Hypothalamus (tissue), 51 donors: ENCODE results near the gene MR1.
A peak's percentile ranks its signal among the peaks of the same experiment; 100 is the strongest.

Experiments
- DNase-seq, 51 donors: peaks; one replicate each; lab custom pipeline; 2025; lab: John Stamatoyannopoulos, UW

Gene MR1

DNA sequence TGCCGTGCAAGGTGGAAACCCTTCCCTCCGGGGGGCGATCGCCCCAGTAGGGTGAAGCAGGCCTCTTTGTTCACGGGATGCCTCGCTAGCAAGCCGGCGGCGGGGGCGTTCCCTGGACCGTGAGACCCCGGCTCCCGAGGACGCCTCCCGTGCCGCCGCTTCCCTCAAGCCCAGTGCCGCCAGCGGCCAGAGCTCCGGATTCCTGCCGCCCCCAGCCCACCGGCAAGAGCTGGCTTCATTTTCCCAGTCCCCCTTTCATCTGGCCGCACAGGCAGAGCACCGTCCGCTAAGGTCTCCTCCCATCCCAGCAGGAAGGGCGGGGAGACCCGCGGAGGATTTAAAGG is 71.0 kb downstream of the MR1 start:
- peak in 15 of 51 donors; percentile 21 to 77 (median 50) for DNase-seq

GRCh38 chr1:181105134-181106021 is 71.6 kb downstream of the MR1 start:
- peak; percentile 28 to 95 (median 86) for DNase-seq

DNA sequence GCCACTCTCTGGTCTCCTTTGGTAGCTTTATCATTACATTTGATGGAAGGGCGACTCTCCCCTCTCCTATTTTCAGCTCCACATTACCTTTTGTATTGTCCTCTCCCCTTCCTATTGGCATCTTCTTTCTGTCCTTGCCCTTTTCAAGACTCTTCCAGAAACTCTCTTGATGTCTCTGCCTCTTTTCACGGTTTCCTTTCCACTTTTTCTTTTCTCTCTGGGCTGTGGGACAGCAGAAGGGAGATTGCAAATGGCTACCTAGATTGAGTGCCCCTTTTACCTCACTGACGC is 72.2 kb downstream of the MR1 start:
- no peak for DNase-seq

- DNase-seq, result no peak
These were observed 72.7 kb downstream of the MR1 start for GRCh38 chr1:181106479-181106878.

DNA sequence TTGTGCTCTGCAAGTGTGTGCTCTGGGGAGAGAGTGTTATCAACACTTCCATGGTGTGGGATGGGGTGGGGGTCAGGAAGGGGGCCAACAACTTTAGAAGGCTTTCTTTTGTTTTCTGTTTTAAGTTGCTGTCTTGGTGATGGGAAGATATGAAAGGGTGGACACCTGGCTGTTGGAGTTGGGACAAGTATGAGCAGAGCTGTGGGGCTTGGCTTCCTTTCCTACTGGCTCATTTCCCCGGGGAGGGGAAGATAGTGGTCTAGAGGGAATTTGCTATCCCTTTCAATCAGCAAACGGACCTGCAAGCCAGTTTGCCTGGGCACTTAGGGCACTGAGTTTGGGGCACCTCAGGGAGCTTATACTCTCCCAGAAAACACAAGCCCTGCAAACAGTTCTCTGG is 73.9 kb downstream of the MR1 start:
- no peak for DNase-seq

GRCh38 chr1:181108304-181108867 is 74.6 kb downstream of the MR1 start:
- DNase-seq, result no peak

- DNase-seq, result no peak
These were observed 76.2 kb downstream of the MR1 start for GRCh38 chr1:181110013-181110412.
